GM12872 (cell line): ENCODE data around the gene DAGLA.

Experiments used
- TF ChIP-seq, protein P1 (sequence below): IDR thresholded peaks from 3 replicates; pipeline ENCODE4 v1.5.1; 2011; ENCODE audit warnings: low read depth, mild to moderate bottlenecking, low read length, moderate library complexity; ENCODE audit not compliant: insufficient read depth

Gene DAGLA

GRCh38 chr11:61709110-61709509 is 28.9 kb downstream of the DAGLA start:
- TF ChIP-seq, protein P1, sequence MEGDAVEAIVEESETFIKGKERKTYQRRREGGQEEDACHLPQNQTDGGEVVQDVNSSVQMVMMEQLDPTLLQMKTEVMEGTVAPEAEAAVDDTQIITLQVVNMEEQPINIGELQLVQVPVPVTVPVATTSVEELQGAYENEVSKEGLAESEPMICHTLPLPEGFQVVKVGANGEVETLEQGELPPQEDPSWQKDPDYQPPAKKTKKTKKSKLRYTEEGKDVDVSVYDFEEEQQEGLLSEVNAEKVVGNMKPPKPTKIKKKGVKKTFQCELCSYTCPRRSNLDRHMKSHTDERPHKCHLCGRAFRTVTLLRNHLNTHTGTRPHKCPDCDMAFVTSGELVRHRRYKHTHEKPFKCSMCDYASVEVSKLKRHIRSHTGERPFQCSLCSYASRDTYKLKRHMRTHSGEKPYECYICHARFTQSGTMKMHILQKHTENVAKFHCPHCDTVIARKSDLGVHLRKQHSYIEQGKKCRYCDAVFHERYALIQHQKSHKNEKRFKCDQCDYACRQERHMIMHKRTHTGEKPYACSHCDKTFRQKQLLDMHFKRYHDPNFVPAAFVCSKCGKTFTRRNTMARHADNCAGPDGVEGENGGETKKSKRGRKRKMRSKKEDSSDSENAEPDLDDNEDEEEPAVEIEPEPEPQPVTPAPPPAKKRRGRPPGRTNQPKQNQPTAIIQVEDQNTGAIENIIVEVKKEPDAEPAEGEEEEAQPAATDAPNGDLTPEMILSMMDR = no peak

- TF ChIP-seq, protein P1 = no peak
Measured at GRCh38 chr11:61709572-61709971, 29.4 kb downstream of the DAGLA start.

- TF ChIP-seq, protein P1 = no peak
Measured at GRCh38 chr11:61710019-61710418, 29.8 kb downstream of the DAGLA start.

DNA sequence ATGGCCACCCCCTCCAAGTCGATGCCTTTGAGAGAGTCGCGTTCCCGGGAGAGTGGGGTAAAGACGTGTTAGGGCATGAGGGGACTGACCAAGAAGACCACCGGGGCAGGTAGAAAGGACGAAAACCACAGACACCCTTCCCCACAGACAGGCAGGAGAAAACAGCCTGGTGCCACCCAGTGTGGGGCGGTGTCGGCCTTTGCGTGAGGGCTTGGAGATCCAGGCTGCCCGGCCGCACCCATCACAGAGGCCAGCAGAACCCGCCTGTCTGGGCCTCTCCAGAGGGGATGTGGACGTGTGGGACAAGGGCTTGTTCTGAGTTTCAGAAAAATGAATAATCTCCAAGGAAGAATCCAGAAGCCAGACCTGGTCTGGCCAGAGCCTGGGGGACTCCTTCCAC is 30.8 kb downstream of the DAGLA start:
- TF ChIP-seq, protein P1 = no peak

GRCh38 chr11:61711498-61711897 is 31.3 kb downstream of the DAGLA start:
- TF ChIP-seq, protein P1 = no peak

DNA sequence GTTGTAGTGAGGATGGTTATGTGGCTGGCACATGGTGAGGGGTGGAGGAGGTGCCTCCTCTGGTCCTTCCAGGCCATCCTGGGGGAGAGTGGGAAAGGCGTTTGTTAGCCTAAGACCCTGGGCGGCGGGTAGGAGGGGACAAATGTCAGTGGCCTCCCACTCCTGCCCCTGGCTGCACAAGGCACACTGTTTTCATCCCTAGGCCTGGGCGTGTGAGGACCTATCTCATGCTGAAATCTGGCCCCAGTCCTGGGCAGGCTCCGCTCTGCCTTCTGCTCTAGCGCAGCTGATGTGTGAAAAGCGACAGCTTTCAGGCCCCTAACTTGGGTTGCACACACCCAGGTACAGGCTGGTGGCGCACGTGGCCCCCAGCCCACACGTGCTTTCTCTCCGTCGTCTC is 32.1 kb downstream of the DAGLA start:
- TF ChIP-seq, protein P1 = no peak

GRCh38 chr11:61712846-61713245 is 32.7 kb downstream of the DAGLA start:
- TF ChIP-seq, protein P1 = no peak

DNA sequence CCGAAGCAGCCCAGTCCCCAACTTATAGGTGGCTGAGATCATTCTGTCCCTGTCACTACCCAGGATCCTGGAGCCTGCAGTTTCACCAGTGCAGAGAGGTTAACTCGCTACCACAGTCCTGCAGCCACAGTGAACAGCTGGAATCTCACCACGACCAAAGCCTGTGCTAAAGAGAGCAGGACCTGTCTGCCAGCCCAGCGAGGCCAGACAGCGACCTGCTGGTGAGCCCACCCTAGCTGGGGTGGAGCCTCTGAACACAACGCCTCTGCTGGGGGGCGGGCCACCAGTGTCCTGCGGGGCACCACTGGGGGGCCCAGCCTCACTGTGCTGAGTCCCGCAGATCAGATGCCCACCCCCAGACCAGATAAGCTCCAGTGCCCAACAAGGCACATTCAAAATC is 33.3 kb downstream of the DAGLA start:
- TF ChIP-seq, protein P1 = no peak
